GM18909 (cell line): ENCODE measurements around the gene AOAH.

Experiments used
- ATAC-seq: cut with Tn5 transposase; IDR thresholded peaks from one replicate; pipeline ENCODE4 v1.9.1; 2021; ENCODE audit warnings: mild to moderate bottlenecking; ENCODE audit not compliant: unreplicated experiment, poor library complexity

Gene AOAH

DNA sequence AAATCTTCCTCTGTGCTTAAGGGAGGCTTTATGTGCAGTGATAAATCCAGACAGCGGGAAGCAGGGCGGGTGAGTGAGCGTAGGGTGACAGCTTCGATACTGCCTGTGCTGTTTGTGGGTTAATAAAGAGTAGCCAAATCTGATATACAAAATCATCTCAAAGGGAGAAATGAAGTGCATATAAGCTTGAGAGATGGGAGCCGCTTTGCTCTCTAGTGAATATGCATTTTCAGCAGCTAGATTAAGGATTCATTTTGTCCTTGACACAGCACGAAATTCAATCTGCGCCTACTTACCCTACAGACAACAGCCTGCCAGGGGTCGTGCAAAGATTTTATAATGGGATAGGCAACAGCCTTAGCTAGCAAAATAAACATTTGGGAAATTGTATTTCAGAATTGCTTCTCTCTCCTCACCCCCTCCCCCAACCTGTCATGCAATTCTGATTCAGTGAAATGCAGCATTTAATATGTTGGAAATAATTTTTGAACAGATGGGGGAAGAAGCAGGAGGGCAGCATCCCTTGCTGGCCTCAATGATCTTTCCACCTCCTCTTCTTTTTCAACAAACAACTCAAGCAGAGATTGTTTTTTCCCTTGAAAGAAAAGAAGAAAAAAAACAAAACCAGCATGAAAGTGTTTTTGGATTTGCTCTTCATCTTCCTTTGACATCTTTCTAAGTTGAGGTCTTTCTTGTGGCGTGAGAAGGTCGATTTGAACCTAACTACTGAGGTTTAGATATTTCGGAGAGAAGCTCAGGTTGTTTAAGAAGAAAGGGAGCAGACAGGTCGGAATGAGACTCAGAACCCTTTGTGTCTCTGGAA, 117.9 kb downstream of the AOAH start:
- no peak for ATAC-seq

DNA sequence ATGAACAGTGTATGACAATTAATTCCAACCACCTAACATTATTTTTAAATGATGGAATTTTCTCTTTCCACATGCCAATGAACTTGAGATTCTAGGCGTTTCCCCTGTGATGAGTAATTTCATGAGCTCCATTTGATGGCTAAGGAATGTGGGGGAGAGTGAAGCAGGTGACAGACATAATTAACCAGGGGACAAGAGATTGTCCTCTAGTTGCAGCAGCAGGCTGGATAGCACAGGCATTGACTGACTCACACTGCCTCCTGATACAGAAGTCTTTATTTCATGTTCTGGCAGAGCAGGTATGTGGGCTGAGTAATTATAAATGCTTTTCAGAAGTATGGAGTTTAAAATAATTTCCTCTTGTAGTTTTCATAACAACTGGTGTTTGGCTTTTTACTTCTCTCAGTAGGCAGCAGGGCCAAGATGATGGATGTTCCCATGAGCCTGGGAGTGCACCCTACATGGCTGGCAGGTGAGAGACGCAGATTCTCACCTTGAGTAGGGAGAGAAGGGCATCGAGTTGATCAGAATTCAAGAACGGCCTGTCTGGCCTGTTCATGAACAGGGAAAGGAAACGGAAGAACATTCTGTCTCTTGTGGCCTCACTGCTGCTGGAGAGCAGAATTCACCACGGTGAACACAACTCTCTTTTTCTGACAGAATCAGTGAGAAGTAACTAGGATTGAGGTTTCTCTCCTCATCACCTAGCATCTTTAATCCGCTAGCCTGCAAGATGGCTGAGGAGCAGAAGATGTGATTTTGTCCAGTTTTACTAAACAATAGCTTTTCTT, 118.8 kb downstream of the AOAH start:
- ATAC-seq, result no peak

DNA sequence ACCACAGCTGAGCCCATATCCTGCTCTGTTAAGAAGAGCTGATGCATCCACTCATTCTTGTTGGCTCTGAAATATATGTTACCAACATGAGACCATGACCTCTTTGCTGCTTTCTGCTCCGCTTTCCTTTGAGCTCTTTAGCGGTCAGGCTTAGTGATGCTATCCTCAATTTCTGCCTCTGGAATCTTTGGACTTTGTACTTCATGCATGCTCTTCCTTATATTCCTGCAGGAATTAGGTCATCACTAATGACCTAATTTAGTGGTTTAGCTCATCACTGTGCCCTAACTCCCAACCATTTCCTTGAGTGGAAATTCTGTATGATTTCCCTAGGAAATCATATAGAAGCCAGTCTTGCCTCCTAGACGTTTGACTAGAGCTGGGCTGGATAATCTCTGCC, 119.5 kb downstream of the AOAH start:
- no peak for ATAC-seq

DNA sequence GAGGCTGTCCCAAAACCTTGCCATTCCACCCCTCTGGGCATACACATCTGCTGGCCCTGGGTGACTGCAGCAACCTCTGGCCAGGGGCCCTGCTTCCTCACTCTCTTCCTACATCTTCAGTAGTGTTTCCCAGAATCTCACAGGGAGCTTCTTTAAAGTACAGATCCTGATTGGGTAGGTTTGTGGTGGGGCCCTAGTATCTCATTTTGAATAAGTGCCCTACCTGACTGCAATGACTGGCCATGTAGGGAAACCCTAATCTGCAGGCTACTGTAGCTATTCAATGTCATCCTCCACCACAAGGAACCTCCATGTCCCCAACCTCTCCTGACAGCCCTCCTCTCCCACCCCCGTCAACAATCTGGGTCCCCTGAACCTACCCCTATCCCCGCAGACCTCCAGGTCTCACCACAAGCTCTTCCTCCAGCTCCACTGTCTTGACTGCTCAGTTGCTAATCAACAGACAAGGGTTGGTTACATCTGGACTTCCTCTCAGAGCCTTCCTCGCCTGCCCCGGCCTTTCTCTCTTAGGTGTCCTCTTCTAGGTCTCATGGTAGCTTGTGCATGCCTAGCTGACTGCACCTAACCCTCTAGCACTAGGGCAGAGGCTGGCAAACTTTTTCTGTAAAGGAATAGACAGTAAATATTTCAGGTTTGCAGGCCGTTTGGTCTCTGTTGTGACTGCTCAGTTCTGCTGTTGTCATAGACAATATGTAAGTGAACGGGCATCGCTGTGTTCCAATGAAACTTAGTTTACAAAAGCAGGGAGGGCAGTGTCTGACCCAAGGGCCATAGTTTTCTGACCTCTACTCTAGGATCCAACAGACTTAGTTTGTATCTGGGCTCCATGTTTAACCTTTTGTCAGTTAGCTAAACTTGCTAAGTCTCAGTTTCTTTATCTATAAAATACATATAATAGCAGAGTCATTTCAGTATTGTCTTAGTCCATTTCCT, 121.1 kb downstream of the AOAH start:
- ATAC-seq, result no peak

DNA sequence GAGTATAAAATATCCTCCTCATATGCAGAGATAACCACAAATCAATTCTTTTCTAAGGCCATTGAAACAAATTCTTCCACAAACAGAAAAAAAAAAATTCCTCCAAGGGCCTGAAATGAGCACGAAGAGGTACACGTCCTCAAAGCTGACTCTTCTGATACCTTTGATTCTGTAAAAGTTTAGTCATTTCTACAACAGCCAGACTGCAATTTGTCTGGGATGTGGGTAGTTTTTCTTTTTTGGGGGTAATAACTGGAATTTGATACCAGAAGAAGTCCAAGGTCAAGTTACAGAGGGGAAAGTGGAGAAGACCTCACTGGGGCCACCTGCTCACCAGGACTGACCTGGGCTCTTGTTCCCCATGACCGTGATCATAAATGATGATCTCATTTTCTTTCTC, 121.8 kb downstream of the AOAH start:
- ATAC-seq, result no peak

DNA sequence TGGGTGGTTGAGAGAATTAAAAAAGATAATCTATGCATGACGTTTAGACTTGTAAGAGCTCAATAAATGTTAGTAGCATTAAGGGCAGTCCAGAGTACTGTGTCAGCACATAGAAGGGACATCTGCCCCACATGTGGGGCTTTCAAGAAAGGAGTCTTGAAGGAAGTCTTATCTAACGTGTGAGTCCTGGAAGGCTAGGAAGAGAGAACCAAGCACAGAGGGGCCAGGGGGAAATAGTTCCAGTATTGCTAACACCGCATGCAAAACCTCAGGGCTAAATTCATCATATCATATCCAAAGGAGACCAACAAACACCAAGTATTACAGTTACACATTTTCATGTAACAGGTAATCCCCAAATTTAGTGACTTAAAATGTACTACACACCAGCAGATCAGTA, 122.7 kb downstream of the AOAH start:
- no peak for ATAC-seq

DNA sequence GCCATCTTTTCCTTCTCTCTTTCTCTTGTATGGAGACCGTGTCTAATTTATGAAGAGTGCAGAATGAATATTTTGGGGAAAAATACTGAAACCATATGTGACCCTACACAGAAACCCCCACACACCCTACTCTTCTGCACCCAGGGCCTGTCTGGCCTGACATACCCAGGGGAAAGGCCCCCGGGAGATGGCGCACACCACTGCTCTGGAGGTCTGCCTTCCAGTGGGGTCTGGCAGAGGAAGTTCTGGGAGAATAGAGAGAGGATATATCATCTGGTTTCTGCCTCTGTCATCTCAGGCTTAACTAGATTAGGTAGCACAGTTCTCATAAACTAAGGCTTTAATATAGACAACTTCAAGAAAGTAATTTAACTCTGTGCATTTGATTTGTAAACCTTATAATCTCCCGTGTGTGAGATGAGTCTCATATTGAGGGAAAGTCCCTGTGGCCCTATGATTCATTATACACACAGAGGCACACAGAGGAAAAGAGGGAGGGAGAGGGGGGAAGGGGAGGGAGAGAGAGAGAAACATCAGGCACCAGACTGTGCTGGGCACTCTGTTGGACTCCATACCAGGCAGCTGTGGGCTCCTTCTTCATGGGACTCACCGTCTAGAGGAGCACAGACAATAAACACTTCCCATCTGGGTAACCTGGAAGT, 123.3 kb downstream of the AOAH start:
- ATAC-seq, result no peak

DNA sequence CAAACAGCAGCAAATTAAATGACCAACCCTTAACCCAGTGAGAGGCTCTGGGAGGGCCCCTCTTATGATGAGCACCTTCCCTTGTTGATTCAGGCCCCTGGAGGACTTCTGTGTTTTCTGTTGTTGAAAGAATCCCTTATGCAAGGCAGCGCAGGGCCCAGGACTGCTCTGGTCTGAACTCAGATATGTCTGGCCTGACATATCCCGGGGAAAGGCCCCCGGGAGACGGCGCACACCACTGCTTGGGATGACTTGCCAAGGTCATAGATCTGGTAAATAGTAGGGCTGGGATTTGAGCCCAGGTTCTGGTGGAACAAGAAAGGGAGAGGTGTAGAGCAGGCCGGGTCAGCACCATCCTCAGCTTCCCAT, 124.0 kb downstream of the AOAH start:
- no peak for ATAC-seq

DNA sequence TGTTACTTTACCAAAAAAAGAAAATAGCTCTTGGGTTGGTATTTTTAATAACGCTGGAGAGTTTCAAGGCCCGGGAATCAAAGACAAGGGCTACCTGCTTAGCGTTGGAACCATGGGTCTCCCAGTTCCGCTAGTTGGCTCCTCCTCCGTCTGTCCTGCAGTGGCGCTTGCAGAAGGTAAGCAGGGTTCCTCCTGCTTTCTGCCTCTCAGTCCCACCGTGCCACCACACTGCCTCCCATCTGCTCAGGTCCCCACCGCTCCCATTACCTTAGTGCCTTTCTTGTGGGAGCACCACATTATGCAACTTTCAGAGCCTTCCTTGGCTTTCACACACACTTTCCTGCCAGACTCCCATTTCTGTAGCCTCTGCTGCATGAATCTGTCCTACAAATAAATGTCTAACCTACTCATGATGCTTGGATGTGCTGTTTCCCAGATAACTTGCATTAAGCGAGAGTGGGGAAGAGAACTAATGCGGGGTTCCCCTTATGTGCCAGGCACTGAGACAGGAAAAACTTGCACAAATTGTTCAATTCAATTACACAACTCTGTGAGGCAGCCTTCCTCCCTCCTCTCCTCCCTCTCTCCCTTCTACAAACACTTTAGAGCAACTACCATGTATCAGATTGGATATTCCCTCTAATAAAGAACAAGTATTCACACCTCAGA, 124.5 kb downstream of the AOAH start:
- ATAC-seq, result no peak

DNA sequence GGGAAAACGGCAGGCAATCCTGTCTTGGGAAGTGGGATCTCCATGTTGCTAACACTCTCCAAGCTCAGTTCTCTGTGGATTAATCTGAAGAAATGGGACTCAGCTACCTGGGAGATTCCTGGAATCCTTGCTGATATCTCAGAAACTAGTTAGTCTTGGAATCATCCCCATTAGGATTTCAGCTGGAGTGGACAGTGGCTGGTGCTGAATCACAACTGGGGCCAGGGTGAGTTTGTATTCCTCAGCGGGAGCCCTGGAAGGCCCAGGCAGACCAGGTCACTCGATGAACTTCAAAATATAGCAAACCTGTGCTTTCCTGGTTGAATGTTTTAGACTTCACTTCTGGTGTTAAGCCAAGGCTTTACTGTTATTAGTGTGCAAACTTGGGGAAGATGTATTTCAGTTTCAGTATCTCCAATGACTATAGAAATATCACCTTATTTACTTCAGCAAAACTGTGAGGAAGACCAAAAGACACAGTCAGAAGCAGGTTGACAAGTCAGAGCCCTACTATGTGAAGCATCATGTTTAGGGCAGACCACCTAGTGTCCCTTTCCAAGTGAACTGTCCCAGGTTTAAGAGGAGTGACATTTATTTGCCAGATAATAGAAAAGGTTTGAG, 126.1 kb downstream of the AOAH start:
- no peak for ATAC-seq

DNA sequence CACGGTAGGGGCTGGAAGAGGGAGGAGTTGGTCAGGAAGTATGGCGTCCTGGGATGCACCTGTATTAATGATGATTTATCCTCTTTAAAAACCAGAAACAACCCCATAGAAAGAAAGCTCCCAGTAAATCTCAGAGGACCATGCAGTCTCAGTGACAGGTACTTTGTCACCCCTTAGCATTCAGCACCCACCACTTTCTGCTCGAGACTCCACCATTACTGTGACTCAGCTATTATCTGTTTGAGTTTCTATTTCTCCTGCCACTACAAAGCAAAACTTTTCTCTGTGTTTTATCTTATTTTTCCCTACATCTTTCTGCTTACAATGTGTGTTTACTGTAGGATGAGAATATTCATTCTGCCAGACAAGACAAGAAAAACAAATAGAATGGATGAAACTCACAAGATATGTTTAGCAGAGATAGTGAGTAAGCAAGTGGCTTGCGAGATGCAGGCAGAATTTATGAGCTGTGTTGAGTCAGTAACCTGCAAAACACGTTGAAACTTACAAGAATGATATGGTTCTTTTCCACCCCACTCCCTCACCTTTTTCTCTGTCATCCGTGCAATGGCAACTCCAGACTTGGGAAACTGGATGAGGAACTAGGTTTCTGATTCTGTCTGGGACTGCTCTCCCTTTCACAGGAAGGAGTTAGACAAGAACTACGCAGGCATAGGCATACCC, 127.1 kb downstream of the AOAH start:
- ATAC-seq, result no peak

DNA sequence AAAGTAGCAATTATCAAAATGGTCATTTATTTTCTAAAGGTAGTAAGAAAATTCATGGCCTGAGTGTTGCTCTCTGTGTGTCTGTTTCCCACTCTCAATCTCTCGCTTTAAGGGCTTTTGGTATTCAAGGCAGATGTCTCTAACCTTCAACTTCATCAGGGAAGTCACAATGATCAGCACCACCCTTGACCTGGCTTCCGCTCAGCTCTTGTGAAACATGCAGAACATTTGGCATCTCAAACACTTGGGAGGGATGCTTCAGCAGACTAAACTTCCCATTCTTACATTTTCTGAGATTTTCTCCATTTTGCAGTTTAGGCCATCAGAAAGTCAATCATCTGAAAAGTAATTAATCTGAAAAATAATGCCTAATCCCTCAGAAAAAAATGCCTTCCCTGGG, 129.8 kb downstream of the AOAH start:
- no peak for ATAC-seq

DNA sequence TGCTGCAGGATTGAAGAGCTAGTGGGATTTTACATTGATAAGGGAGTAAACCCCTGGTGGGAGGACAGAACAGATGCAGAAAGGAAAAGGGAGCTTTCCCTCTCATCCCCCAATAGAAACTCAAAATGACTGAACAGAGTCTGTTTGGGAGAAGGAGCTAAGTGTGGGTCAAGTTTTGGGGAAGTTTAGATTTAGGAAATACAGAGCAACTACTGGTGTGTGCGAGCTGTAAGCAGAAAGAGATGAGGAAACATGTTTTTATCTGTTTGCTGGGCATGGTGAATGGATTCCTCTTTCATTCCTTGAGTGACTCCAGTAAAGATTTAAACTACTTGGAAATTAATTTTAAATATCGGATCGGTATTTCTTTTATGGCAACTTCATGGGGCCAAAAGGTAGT, 132.7 kb downstream of the AOAH start:
- ATAC-seq, result no peak

DNA sequence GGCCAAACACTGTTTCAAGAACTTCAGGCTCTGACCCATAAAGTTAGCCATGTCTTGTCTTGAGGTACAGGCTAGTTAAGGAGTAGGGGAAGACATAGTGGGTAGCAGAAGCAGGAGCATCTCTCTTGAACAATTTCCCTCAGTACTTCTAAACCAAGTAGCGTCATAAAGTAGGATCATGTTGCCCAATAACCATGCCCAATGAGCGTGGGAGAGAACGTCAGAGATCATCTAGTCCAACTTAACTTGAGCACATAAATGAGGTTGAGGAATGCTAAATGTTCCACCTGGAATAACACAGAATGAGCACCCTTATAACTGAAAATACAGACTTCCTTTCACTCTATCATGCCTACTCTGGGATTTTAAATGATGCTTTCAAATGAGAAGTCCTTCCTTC, 134.9 kb downstream of the AOAH start:
- ATAC-seq, result no peak

DNA sequence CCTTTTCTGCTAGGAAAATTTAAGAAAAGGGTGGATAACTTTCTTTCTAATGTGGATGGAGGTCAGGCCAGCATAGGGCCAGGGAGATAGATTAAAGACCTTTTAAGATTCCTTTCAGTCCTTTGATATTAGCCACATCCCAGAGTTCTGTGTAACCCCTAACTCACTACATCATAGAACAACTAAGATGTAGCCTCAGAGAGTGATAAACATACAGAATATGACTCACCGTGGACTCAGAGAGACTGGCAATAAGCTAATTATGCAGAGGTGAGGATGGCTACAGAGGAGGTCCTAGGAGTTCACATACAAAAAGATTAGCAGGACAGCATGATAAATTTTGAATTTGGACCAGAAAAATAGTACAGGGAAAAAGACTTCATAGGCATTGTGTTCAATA, 141.0 kb downstream of the AOAH start:
- no peak for ATAC-seq

DNA sequence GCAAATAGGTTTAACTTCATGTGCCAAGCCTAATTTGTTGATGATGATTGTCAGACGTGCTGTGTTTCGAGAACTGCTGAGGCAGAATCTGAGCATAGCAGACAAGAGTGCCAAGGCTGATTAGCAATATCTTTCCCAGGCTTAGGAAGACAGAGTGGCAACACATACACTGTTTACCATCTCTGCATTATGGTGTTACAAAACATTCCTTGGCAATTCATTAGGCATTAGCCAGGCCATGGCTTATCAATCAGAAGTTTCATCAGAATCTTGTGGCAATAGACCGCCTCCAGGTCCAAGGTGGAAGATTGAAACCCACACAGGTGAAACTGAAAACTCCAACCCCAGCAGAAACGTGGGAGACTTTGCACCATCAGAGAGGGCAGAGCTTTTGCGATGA, 148.5 kb downstream of the AOAH start:
- ATAC-seq, result no peak

DNA sequence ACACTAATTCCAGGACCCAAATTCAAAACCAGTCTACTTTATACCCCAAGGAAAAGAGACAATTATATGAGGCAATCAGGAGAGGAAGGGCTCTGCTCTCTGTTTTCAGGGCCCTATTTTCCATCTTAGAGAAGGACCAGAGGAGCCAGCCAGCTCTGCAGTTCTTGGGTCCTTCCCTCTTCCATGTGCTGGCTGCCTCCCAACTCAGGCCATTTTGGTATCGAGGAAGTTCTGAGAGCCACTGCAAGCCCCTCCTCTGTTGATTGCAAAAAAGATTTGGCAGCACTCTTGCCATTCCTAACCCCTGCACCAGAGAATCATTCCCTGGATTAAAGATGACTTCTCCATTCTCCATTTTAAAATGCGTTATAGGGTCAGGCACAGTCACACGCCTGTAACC, 151.2 kb downstream of the AOAH start:
- ATAC-seq, result no peak

DNA sequence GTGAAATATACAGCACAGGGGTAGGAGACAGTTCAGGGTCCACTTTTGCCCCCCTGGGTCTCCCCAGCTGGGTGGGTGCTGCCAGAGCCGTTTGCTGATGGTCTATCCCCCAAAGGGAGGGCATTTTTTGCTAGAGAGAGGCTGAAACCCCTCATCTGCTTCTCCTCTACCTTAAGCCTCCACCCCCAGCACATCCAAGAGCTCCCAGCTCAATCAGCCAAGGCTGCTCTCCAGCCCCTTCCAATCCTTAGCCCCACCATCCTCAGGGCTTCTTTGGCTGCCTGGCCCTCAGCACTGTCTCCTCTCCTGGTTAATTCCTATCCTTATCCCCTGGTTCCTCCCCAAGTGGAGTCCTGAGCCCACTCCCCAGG, 153.1 kb downstream of the AOAH start:
- ATAC-seq, result no peak
